Stimulated activated CD4-positive, alpha-beta T cell treated with anti-CD3 and anti-CD28 coated beads, Interleukin-4, amount 100 ng/mL, for 48 hours (primary cell): Measurements from ENCODE around the gene SIPA1L3.
"Not testable (repeated sequence)": the region's sequence is repeated elsewhere in the genome, so short reads cannot be mapped to it uniquely, and the experiment has no call there.

Source experiments
- DNase-seq, 2 donors: peaks; one replicate each; pipeline ENCODE4 v3.0.0-alpha.2; 2020; ENCODE audit warnings: low read depth in 2 of 2

The SIPA1L3 gene

DNA sequence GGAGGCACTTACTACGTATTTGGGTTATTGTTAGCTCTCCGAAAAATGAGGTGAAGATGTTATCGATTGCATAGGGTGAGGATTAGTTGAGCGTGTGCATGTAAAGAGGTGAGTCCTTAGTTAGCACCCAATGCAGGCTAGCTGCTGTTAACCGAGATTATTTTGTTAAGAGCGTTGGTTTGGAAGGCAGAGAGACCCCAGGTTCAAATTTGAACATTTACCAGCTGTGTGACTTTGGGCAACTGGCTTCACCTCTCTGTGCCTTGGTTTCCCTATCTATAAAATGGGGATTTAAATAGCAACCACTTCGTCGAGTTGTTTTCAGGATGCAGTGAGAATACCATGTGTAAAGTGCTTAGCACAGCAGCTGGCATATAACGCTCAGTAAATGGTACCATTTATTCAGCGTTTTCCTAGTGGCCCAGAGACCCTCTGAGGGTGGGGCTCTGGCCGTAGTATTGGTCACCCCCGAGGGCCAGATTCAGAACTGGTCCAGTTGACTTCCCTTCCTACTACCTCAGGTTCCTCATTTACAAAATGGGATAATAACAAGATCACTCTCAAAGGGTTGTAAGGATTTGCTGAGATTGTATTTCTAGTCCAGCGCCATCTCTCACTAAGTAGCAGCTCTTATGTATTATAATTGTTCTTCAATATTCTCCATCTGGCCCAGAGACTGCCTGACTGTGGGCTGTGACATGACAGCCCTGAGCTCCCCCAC lies 887 bp downstream of the SIPA1L3 start:
- no peak for DNase-seq

- no peak for DNase-seq
These were observed 2.7 kb downstream of the SIPA1L3 start for GRCh38 chr19:37909661-37910199.

DNA sequence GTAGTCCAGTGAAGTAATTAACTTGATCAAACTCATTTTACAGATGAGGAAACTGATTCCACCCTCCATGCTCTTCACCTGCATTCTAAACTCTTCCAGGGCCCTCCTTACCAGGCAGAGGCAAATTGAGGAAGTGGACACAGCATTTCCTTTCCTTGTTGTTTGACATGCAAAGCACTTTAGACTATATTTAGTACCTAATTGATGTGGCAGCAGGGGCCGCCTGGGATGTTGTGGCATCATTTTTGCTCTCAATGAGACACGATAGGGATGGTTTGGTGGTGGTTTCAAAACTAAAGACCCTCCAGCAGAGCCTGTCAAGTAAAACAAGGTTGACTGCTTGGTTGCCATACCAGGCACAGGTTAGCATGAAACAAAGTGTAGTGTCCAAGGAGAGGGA lies 7.9 kb downstream of the SIPA1L3 start:
- no peak for DNase-seq

GRCh38 chr19:37920591-37921450 lies 13.8 kb downstream of the SIPA1L3 start:
- no peak for DNase-seq

- not testable (repeated sequence) for DNase-seq
These were observed 17.6 kb downstream of the SIPA1L3 start for GRCh38 chr19:37924573-37924972.

GRCh38 chr19:37925212-37925611 lies 18.2 kb downstream of the SIPA1L3 start:
- DNase-seq: no peak

DNA sequence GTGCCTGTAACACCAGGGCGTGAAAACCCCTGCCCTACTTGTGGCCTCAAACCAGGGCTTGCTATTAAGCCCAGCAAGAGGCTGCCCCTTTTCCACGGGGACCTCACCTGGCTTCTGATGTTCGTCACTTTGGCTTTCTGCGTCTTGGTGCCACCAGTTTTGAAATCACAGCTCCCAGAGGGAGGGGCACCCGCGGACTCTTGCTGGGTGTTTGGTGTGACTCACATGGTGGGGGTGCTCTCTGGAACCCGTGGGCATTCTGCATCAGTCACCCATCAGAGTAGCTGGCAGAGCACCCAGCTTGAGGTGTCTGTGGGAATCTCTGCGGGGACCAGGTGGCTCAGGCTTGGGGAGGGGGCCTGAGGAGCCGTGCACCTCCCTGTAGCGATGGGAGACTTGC lies 19.2 kb downstream of the SIPA1L3 start:
- no peak for DNase-seq

- no peak for DNase-seq
These were observed 19.7 kb downstream of the SIPA1L3 start for GRCh38 chr19:37926711-37927110.

- no peak for DNase-seq
These were observed 21.7 kb downstream of the SIPA1L3 start for GRCh38 chr19:37928527-37929286.

DNA sequence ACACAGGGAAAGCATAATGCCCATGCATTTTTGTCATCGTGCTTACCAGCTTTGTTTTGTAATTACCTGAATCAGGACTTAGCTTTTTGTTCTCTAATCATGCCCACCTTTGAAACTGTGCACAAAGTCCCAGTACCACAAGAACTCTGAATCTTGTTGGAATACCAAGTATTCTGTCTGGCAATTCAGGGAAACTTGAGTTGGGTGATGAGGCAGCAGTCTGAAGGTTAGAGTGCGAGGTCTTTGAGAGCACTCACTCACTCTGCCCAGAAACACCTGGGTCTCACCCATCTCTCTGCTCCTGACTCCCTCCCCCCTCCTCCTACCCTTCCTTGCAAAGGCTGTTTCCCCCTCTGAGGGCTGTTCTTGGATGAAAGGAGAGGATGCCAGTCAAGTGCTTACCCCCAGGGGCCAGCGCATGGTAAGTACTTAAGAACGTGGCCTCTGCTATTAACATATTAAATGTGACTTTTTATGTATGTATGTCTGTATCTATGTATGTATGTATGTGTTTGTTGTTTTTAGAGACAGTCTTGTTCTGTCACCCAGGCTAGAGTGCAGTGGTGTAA lies 22.4 kb downstream of the SIPA1L3 start:
- no peak for DNase-seq

- no peak for DNase-seq
These were observed 23.4 kb downstream of the SIPA1L3 start for GRCh38 chr19:37930416-37930815.

DNA sequence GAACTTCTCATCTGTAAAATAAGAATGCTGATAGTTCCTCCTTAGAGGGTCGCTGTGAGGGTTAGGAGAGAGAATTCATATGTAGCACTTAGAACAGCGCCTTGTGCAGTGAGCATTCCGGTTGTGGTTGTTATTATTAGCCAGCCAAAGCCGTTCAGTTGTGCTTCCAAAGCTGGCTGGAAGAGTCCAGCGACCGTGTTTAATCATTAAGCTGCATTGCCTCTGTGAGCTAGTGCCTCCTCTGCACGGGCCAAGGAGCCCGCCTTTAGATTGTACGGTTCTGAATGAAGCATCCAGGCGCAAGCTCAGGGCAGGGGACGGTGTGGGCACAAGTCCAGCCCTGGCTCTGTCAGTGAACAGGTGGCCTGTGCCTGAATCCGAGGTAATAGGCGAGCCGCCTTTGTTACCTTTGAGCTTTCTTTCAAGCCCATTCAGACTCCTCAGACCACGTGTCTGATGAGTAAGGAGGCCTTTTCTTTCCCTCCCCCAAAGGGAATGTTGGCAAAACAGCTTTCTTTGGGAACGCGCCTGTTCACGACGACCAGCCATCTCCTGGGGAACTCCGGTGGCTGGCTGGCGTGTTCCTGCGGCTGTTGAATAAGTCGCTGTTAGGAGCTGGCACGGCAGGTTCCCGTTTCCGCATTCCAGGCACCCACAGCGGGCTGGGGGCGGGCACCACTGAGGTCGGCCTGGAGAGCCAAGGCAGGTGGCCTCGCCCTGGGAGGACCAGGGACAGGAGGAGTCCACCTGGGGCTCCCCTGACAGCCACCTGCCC lies 25.1 kb downstream of the SIPA1L3 start:
- DNase-seq: no peak

GRCh38 chr19:37932985-37933936 lies 26.3 kb downstream of the SIPA1L3 start:
- DNase-seq: no peak

DNA sequence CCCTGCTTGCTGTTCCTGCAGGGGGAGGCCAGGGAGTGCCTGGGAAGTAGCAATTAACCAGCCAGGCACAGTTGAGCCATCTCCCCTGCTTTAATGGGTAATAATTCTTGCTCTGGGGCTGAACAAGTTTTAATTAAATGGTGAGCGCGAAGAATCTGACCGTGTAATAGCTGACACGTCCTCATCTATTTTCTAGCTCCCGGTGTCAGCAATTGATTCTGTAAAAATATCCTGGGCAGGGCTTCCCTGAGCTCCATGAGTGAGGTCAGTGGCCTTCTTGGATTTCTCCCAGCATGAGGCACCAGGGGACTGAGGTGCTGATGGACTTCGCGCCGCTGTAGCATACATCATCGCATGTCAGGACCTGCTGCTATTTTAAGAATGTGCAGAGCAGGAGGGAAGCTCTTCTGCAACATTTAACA lies 26.9 kb downstream of the SIPA1L3 start:
- no peak for DNase-seq

- no peak for DNase-seq
These were observed 28.3 kb downstream of the SIPA1L3 start for GRCh38 chr19:37935341-37935740.

DNA sequence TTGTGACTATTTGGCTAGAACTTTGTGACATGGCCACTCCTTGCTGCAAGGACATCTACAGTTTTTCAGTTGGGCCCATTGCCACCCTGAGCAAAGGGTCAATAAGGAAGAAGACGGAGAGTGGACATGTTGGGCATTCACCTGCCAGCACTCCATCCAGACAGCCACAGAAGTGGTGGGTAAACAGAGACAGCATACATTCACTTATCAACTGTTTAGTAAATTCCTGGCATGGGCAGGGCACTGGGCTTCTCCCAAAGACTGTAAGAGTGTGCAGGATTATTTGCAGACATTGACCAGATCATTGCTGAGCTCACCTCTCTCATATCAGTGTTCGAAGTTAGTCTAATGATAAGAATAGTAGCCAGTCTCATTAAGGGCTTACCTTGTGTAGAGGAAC lies 29.2 kb downstream of the SIPA1L3 start:
- DNase-seq: no peak

DNA sequence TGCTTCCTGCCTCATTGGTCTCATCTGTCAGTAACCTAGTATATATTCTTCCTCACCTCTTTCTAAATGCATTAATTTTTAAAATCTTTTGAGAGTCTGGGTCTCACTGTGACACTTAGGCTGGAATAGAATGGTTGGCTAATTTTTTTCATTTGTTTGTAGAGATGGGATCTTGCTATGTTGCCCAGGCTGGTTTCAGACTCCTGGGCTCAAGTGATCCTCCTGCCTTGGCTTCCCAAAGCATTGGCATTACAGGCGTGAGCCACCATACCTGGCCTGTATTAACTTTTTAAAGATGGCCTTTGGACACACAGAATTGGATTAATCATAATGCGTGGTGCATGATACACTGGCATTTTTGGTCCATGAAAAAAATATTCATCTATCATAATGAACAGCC lies 29.9 kb downstream of the SIPA1L3 start:
- DNase-seq: no peak

GRCh38 chr19:37938353-37938752 lies 31.3 kb downstream of the SIPA1L3 start:
- DNase-seq: no peak

DNA sequence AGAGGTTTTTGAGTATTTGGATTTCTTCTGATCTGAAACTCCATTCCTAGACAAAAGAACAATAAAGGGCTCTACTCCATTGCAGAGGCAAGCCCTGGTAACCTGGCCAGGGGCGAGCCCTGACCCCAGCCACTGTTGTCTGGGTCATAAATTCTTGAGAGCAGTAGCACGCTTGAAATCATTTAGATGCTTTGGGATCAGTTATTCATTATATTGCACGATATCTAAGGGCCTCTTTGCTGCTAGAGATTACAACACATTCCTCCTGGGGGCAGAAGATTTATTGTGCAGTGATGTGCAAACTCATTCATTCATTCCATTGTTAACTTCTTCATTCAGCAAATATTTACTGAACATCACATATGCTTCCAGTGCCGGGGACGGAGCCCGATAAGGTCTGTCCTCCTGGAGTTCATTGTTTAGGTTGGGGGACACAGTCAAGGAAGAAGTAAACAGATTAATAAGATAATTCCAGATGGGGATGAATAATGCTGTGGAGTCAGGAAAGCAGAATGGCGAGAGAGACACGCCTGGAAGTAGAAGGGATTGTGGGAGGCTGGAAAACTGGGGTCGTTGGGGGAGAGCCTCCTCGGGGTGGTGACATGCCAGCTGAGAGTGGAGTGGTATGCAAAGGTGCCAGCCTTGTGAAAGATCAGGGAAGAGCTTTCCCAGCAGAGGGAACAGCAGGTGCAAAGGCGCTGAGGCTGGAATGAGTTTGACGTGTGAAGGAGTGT lies 34.9 kb downstream of the SIPA1L3 start:
- no peak for DNase-seq
